Mesenchymal stem cell (in vitro differentiated cells and primary cell): ENCODE data around the gene ARVCF.

Experiments used
- DNase-seq: peaks from one replicate; pipeline ENCODE4 v3.0.0-alpha.2; 2013
- H2AFZ ChIP-seq: one replicate; pipeline ENCODE4 v1.6.1; 2013; ENCODE audit warnings: low read depth, mild to moderate bottlenecking, control low read depth, inconsistent platforms, low read length, moderate library complexity
- H2AK5ac ChIP-seq: 2 replicates; pipeline ENCODE4 v1.6.1; 2013; ENCODE audit warnings: low read length, moderate library complexity, mild to moderate bottlenecking, inconsistent platforms; ENCODE audit not compliant: severe bottlenecking
- H2BK120ac ChIP-seq: one replicate; pipeline ENCODE4 v1.6.1; 2013; ENCODE audit warnings: low read depth, mild to moderate bottlenecking, inconsistent platforms, low read length, moderate library complexity
- H2BK12ac ChIP-seq, 2 experiments: one replicate each; pipeline ENCODE4 v1.6.1; 2013; ENCODE audit warnings: inconsistent platforms in 2 of 2, low read length in 2 of 2, mild to moderate bottlenecking in 2 of 2, moderate library complexity in 2 of 2, control low read depth in 1 of 2
- H2BK15ac ChIP-seq: one replicate; pipeline ENCODE4 v1.6.1; 2013; ENCODE audit warnings: mild to moderate bottlenecking, low read depth, inconsistent platforms; ENCODE audit not compliant: poor library complexity, severe bottlenecking
- H2BK5ac ChIP-seq: 2 replicates; pipeline ENCODE4 v1.6.1; 2013; ENCODE audit warnings: low read depth, mild to moderate bottlenecking, low read length, control low read depth, inconsistent platforms; ENCODE audit not compliant: poor library complexity, severe bottlenecking
- H3K14ac ChIP-seq, 2 experiments: one replicate each; pipeline ENCODE4 v1.6.1; 2013; ENCODE audit warnings: inconsistent platforms in 2 of 2, low read length in 2 of 2, control low read depth in 1 of 2, mild to moderate bottlenecking in 1 of 2, moderate library complexity in 1 of 2
- H3K18ac ChIP-seq, 2 experiments: one replicate each; pipeline ENCODE4 v1.6.1; 2013; ENCODE audit warnings: inconsistent platforms in 2 of 2, low read length in 2 of 2, control low read depth in 1 of 2, low read depth in 1 of 2, mild to moderate bottlenecking in 1 of 2
- H3K23ac ChIP-seq, 2 experiments: one replicate each; pipeline ENCODE4 v1.6.1; 2013; ENCODE audit warnings: inconsistent platforms in 2 of 2, low read length in 2 of 2, mild to moderate bottlenecking in 2 of 2, moderate library complexity in 2 of 2, control low read depth in 1 of 2
- H3K27ac ChIP-seq: 2 replicates; pipeline ENCODE4 v1.5.1; 2013; ENCODE audit warnings: mild to moderate bottlenecking, moderate library complexity, low read length, control low read depth, inconsistent platforms; ENCODE audit not compliant: poor library complexity, severe bottlenecking
- H3K27me3 ChIP-seq, 2 experiments: 2 replicates each; pipeline versions ENCODE4 v1.6.1 to v1.7.0; 2013; ENCODE audit warnings: low read length in 2 of 2, mild to moderate bottlenecking in 2 of 2, moderate library complexity in 2 of 2, control low read depth in 1 of 2, inconsistent platforms in 1 of 2; ENCODE audit not compliant: control insufficient read depth in 1 of 2, insufficient read depth in 1 of 2
- H3K36me3 ChIP-seq, 2 experiments: 2 replicates each; pipeline versions ENCODE4 v1.6.1 to v1.7.0; 2013; ENCODE audit warnings: low read length in 2 of 2, control low read depth in 1 of 2, inconsistent platforms in 1 of 2, low read depth in 1 of 2, mild to moderate bottlenecking in 1 of 2; ENCODE audit not compliant: insufficient read depth in 2 of 2, control insufficient read depth in 1 of 2
- H3K4ac ChIP-seq, 2 experiments: one replicate each; pipeline ENCODE4 v1.6.1; 2013; ENCODE audit warnings: inconsistent platforms in 2 of 2, low read length in 2 of 2, mild to moderate bottlenecking in 2 of 2, moderate library complexity in 2 of 2, control low read depth in 1 of 2, low read depth in 1 of 2
- H3K4me1 ChIP-seq: 2 replicates; pipeline ENCODE4 v1.6.1; 2013; ENCODE audit warnings: low read depth, low read length, control low read depth; ENCODE audit not compliant: control insufficient read depth, insufficient read depth
- H3K4me2 ChIP-seq: 2 replicates; pipeline ENCODE4 v1.6.1; 2013; ENCODE audit warnings: low read length, mild to moderate bottlenecking, inconsistent platforms; ENCODE audit not compliant: poor library complexity, severe bottlenecking
- H3K4me3 ChIP-seq, 2 experiments: 2 replicates each; pipeline versions ENCODE4 v1.5.1 to v1.7.0; 2013; ENCODE audit warnings: low read length in 2 of 2, mild to moderate bottlenecking in 2 of 2, control low read depth in 1 of 2, low read depth in 1 of 2; ENCODE audit not compliant: insufficient read depth in 1 of 2
- H3K79me1 ChIP-seq: replicated peaks from 2 replicates; pipeline ENCODE4 v1.6.1; 2013; ENCODE audit warnings: mild to moderate bottlenecking, control low read depth, low read length, inconsistent platforms; ENCODE audit not compliant: poor library complexity, severe bottlenecking
- H3K9ac ChIP-seq: 2 replicates; pipeline ENCODE4 v1.7.0; 2013; ENCODE audit warnings: mild to moderate bottlenecking, low read length, moderate library complexity
- H3K9me3 ChIP-seq: 2 replicates; pipeline ENCODE4 v1.7.0; 2013; ENCODE audit warnings: mild to moderate bottlenecking, low read length; ENCODE audit not compliant: control insufficient read depth
- H4K8ac ChIP-seq: one replicate; pipeline ENCODE4 v1.6.1; 2013; ENCODE audit warnings: inconsistent platforms, mild to moderate bottlenecking, low read length, moderate library complexity
- H4K91ac ChIP-seq: one replicate; pipeline ENCODE4 v1.6.1; 2013; ENCODE audit warnings: mild to moderate bottlenecking, low read length, inconsistent platforms
- WGBS: methylation state at CpG from one replicate; pipeline ENCODE4 v1.1.7; 2013; ENCODE audit warnings: mixed read lengths; 5-methylcytosine and 5-hydroxymethylcytosine counted together

Gene ARVCF

GRCh38 chr22:20056696-20057386 lies 40.2 kb upstream of the ARVCF start:
- H3K79me1 ChIP-seq = peaks cover 16% of the 10 kb centered on the region
- H3K14ac ChIP-seq = no peak overlapping the region
- no peak overlapping the region for H2AFZ ChIP-seq
- H2BK5ac ChIP-seq = no peak overlapping the region
- H4K91ac ChIP-seq = no peak overlapping the region
- no peak overlapping the region for H3K9ac ChIP-seq
- no peak for DNase-seq
- H2AK5ac ChIP-seq = no peak overlapping the region
- no peak overlapping the region for H3K18ac ChIP-seq
- H3K27ac ChIP-seq = no peak overlapping the region
- peaks cover 2% of the 10 kb centered on the region for H3K4me1 ChIP-seq
- H3K9me3 ChIP-seq = no peaks in the 10 kb centered on the region
- H2BK120ac ChIP-seq = no peak overlapping the region
- no peak overlapping the region for H3K4me3 ChIP-seq
- peaks cover 74 to 81% of the 10 kb centered on the region in 2 experiments for H3K36me3 ChIP-seq
- no peak overlapping the region for H3K4ac ChIP-seq
- H2BK15ac ChIP-seq = no peak overlapping the region
- H4K8ac ChIP-seq = no peak overlapping the region
- H2BK12ac ChIP-seq = no peak overlapping the region
- H3K27me3 ChIP-seq = no peaks in the 10 kb centered on the region
- no peak overlapping the region for H3K4me2 ChIP-seq
- H3K23ac ChIP-seq = no peak overlapping the region
- 91% methylated on average over 16 of the region's 16 CpGs for WGBS

- H3K27me3 ChIP-seq = no peaks in the 10 kb centered on the region
- H4K91ac ChIP-seq = peak overlapping the region; percentile 25
- DNase-seq = no peak
- no peak overlapping the region for H2AFZ ChIP-seq
- no peak overlapping the region for H3K23ac ChIP-seq
- no peak overlapping the region for H3K4ac ChIP-seq
- H3K18ac ChIP-seq = no peak overlapping the region
- H3K9me3 ChIP-seq = no peaks in the 10 kb centered on the region
- no peak overlapping the region for H3K4me3 ChIP-seq
- 95% methylated on average over 10 of the region's 10 CpGs for WGBS
- no peak overlapping the region for H3K14ac ChIP-seq
- H2BK120ac ChIP-seq = no peak overlapping the region
- peaks cover 73 to 78% of the 10 kb centered on the region in 2 experiments for H3K36me3 ChIP-seq
- H2BK5ac ChIP-seq = no peak overlapping the region
- peaks cover 17% of the 10 kb centered on the region for H3K79me1 ChIP-seq
- no peak overlapping the region for H2AK5ac ChIP-seq
- H3K27ac ChIP-seq = no peak overlapping the region
- H3K4me2 ChIP-seq = no peak overlapping the region
- H4K8ac ChIP-seq = no peak overlapping the region
- no peaks in the 10 kb centered on the region for H3K4me1 ChIP-seq
- no peak overlapping the region for H2BK15ac ChIP-seq
- no peak overlapping the region for H2BK12ac ChIP-seq
- no peak overlapping the region for H3K9ac ChIP-seq
These were observed 39.5 kb upstream of the ARVCF start for GRCh38 chr22:20056161-20056560.

- H3K18ac ChIP-seq = no peak overlapping the region
- H3K9ac ChIP-seq = no peak overlapping the region
- no peak overlapping the region for H4K91ac ChIP-seq
- H3K27ac ChIP-seq = no peak overlapping the region
- no peak overlapping the region for H3K4me2 ChIP-seq
- H2AK5ac ChIP-seq = no peak overlapping the region
- no peak overlapping the region for H2BK5ac ChIP-seq
- DNase-seq = no peak
- H3K4me3 ChIP-seq = no peak overlapping the region
- no peak overlapping the region for H3K4ac ChIP-seq
- no peak overlapping the region for H3K14ac ChIP-seq
- no peaks in the 10 kb centered on the region for H3K9me3 ChIP-seq
- peaks cover 17% of the 10 kb centered on the region for H3K79me1 ChIP-seq
- H2AFZ ChIP-seq = no peak overlapping the region
- no peaks in the 10 kb centered on the region for H3K27me3 ChIP-seq
- H3K23ac ChIP-seq = no peak overlapping the region
- H2BK15ac ChIP-seq = no peak overlapping the region
- peaks cover 69 to 77% of the 10 kb centered on the region in 2 experiments for H3K36me3 ChIP-seq
- no peak overlapping the region for H4K8ac ChIP-seq
- H2BK12ac ChIP-seq = no peak overlapping the region
- no peak overlapping the region for H2BK120ac ChIP-seq
- H3K4me1 ChIP-seq = no peaks in the 10 kb centered on the region
- 92% methylated on average over 15 of the region's 15 CpGs for WGBS
These were observed 39.0 kb upstream of the ARVCF start for GRCh38 chr22:20055654-20056053.

GRCh38 chr22:20055144-20055543 lies 38.5 kb upstream of the ARVCF start:
- no peak overlapping the region for H3K4me3 ChIP-seq
- no peak overlapping the region for H3K4me2 ChIP-seq
- no peak overlapping the region for H4K91ac ChIP-seq
- H3K4me1 ChIP-seq = no peaks in the 10 kb centered on the region
- H2AFZ ChIP-seq = no peak overlapping the region
- H2BK120ac ChIP-seq = no peak overlapping the region
- peaks cover 14% of the 10 kb centered on the region for H3K79me1 ChIP-seq
- no peak overlapping the region for H3K14ac ChIP-seq
- H4K8ac ChIP-seq = no peak overlapping the region
- no peak for DNase-seq
- H2AK5ac ChIP-seq = no peak overlapping the region
- H2BK5ac ChIP-seq = no peak overlapping the region
- H2BK15ac ChIP-seq = no peak overlapping the region
- H2BK12ac ChIP-seq = no peak overlapping the region
- no peak overlapping the region for H3K23ac ChIP-seq
- H3K36me3 ChIP-seq = peaks cover 65 to 73% of the 10 kb centered on the region in 2 experiments
- H3K9me3 ChIP-seq = no peaks in the 10 kb centered on the region
- no peak overlapping the region for H3K18ac ChIP-seq
- H3K4ac ChIP-seq = no peak overlapping the region
- H3K27ac ChIP-seq = no peak overlapping the region
- WGBS = 100% methylated on average over 2 of the region's 2 CpGs
- H3K27me3 ChIP-seq = no peaks in the 10 kb centered on the region
- no peak overlapping the region for H3K9ac ChIP-seq
